Kidney epithelial cell (primary cell): ENCODE measurements around the gene BCOR. TPM values are rescaled to one million over a fixed set of nuclear protein-coding genes. Genes with fewer than 3 reads are reported as not detected.

Source experiments
- DNase-seq: peaks from one replicate; pipeline ENCODE4 v3.0.0-alpha.2; 2010; ENCODE audit warnings: low read depth
- H3K27me3 ChIP-seq: 2 replicates; pipeline ENCODE4 v1.6.0; 2011; ENCODE audit warnings: low read length; ENCODE audit not compliant: control insufficient read depth, insufficient read depth
- H3K36me3 ChIP-seq: 2 replicates; pipeline ENCODE4 v1.5.1; 2011; ENCODE audit warnings: low read length; ENCODE audit not compliant: control insufficient read depth, insufficient read depth
- H3K4me3 ChIP-seq: 2 replicates; pipeline ENCODE4 v1.5.1; 2011; ENCODE audit warnings: low read depth, mild to moderate bottlenecking, control low read depth, low read length
- total RNA-seq: library from RNA; depleted of rRNA; stranded (reverse); fragments of >200 nt; gene quantifications from 2 replicates; pipeline ENCODE4 v1.2.3, GENCODE V29; 2015
- TF ChIP-seq, protein P1 (sequence below): IDR thresholded peaks from 2 replicates; pipeline ENCODE4 v1.5.1; 2011; ENCODE audit warnings: mild to moderate bottlenecking, moderate library complexity, low read length, control low read depth, inconsistent platforms; ENCODE audit not compliant: insufficient read depth, poor library complexity, severe bottlenecking

The BCOR gene
- total RNA-seq, 1 donor from 2014 or later = 29.5 TPM

GRCh38 chrX:40062525-40063155, 35.1 kb downstream of the BCOR start:
- H3K4me3 ChIP-seq = no peak overlapping the region
- no peaks in the 10 kb centered on the region for H3K27me3 ChIP-seq
- no peak for DNase-seq
- TF ChIP-seq, protein P1, sequence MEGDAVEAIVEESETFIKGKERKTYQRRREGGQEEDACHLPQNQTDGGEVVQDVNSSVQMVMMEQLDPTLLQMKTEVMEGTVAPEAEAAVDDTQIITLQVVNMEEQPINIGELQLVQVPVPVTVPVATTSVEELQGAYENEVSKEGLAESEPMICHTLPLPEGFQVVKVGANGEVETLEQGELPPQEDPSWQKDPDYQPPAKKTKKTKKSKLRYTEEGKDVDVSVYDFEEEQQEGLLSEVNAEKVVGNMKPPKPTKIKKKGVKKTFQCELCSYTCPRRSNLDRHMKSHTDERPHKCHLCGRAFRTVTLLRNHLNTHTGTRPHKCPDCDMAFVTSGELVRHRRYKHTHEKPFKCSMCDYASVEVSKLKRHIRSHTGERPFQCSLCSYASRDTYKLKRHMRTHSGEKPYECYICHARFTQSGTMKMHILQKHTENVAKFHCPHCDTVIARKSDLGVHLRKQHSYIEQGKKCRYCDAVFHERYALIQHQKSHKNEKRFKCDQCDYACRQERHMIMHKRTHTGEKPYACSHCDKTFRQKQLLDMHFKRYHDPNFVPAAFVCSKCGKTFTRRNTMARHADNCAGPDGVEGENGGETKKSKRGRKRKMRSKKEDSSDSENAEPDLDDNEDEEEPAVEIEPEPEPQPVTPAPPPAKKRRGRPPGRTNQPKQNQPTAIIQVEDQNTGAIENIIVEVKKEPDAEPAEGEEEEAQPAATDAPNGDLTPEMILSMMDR = no peak
- H3K36me3 ChIP-seq = peaks cover 1% of the 10 kb centered on the region

DNA sequence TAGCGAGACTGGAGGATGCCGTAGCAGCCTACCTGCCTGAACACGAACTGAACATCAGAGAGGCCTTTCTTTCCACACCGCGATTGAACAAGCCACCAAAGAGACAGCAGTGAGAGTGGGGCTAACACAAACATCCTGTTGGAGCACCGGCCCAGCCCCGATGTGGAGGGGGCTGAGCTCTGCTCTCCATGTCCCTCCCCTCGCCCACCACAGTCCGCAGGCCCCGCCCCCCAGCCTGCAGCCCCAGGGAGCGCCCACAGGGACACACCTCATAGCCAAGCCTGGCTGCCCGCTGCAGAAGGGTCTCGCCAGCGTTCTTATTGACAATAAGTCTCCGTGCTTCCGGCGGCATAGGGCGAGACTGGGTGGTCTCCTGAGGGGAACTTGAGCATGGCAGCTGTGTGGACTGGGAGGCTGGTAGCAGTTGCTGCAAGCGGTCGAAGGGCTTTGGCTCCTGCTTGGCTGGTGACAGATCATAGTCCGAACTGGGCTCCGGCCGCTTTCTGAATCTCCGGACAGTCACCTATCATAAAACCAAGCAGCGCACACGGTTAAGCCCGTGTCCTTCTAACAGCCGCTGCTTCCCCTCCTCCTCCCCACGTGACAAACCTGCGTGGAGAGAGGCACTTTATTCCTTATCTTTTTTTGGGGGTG, 35.8 kb downstream of the BCOR start:
- Histone ChIP-seq H3K27me3 (no peaks in the 10 kb centered on the region), H3K36me3 (peaks cover 1% of the 10 kb centered on the region), H3K4me3 (no peak overlapping the region)
- DNase-seq = no peak
- TF ChIP-seq, protein P1 = no peak

- Histone ChIP-seq H3K27me3 (no peaks in the 10 kb centered on the region), H3K36me3 (peaks cover 1% of the 10 kb centered on the region), H3K4me3 (no peak overlapping the region)
- DNase-seq = no peak
- TF ChIP-seq, protein P1 = no peak
Observed at GRCh38 chrX:40061005-40061404, 36.8 kb downstream of the BCOR start.

DNA sequence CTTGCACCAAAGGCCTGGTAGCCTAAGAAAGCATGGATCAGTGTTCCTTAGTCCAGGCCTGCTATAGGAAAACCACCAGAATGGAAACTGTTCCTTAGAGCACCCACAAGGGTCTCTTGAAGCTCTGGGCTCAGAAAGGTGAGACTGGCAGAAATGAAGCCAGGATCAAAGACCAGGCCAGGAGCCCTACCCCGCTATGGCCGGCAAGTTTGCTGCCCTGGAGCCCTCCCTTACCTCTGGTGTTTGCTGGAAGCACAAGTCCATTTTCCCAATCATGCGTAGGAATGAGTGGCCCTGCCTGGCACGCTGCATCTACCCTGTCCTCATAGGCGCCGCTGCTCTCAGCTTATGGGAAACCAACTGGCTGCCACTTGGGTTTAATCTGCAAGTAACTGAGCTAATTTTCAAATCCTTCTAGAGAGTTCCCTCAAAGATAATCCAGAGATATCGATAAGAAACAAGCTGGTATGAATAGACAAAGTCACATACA, 37.4 kb downstream of the BCOR start:
- Histone ChIP-seq H3K4me3 (no peak overlapping the region), H3K27me3 (no peaks in the 10 kb centered on the region), H3K36me3 (peaks cover 1% of the 10 kb centered on the region)
- TF ChIP-seq, protein P1 = no peak
- DNase-seq = no peak

- H3K36me3 ChIP-seq = peaks cover 1% of the 10 kb centered on the region
- TF ChIP-seq, protein P1 = no peak
Observed at GRCh38 chrX:40058719-40059118, 39.0 kb downstream of the BCOR start.

More at GRCh38 chrX:40058719-40059118, 39.0 kb downstream of the BCOR start:
- no peak overlapping the region for H3K4me3 ChIP-seq
- no peak for DNase-seq
- no peaks in the 10 kb centered on the region for H3K27me3 ChIP-seq
